Muscle layer of colon (tissue), 2 donors: ENCODE results near the gene MYH3.
"Not testable (repeated sequence)": the region's sequence is repeated elsewhere in the genome, so short reads cannot be mapped to it uniquely, and the experiment has no call there.

ENCODE experiments used
- H3K27ac ChIP-seq: one replicate; pipeline ENCODE4 v1.7.0; 2013; ENCODE audit warnings: low read depth, mild to moderate bottlenecking, low read length, moderate library complexity
- H3K27me3 ChIP-seq, 2 donors: one replicate each; pipeline ENCODE4 v1.7.0; 2013; ENCODE audit warnings: low read length in 2 of 2, mild to moderate bottlenecking in 2 of 2; ENCODE audit not compliant: insufficient read depth in 2 of 2, control insufficient read depth in 1 of 2
- H3K36me3 ChIP-seq: one replicate; pipeline ENCODE4 v1.7.0; 2013; ENCODE audit warnings: mild to moderate bottlenecking, low read length; ENCODE audit not compliant: insufficient read depth
- H3K4me1 ChIP-seq: one replicate; pipeline ENCODE4 v1.7.0; 2013; ENCODE audit warnings: mild to moderate bottlenecking, low read length; ENCODE audit not compliant: insufficient read depth
- H3K4me3 ChIP-seq, 2 donors: one replicate each; pipeline ENCODE4 v1.7.0; 2013; ENCODE audit warnings: low read length in 2 of 2, low read depth in 1 of 2, mild to moderate bottlenecking in 1 of 2, moderate library complexity in 1 of 2
- H3K9ac ChIP-seq: one replicate; pipeline ENCODE4 v1.7.0; 2013; ENCODE audit warnings: low read length
- H3K9me3 ChIP-seq: one replicate; pipeline ENCODE4 v1.7.0; 2013; ENCODE audit warnings: mild to moderate bottlenecking, low read length
- donor health status: abdominal sarcoma.
- donor health status: Adenocarcinoma of cecum.

Gene MYH3

DNA sequence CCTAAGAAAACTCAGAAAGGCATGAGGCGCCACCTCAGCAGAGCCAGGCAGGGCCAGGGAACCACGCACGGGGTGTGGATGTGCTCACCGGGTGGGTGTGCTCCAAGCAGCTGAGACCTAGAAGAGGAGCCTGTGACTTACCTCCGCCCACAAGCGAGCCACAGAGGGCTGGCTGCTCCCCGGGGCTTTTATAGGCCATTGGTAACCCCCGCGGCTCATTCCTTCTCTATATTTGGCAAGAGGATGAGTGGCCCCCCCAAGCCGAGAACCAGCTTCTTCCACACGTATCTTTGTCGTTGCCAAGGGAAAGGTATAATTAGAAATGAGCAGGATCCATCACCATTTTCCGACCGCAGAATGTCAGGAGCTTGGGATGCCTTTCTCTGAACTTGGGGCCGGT lies at the start of gene MYH3:
Gene MYH3 (minus strand): TSS at position 162 of the 400 bp plus-strand sequence. CDS start 2,245 bp downstream, outside the sequence.
- Histone ChIP-seq H3K27ac (no peak within 1 kb of the TSS), H3K4me1 (no peaks in the 10 kb centered on the region), H3K9me3 (no peaks in the 10 kb centered on the region), H3K27me3 (no peaks in the 10 kb centered on the region), H3K4me3 (no peak within 1 kb of the TSS), H3K36me3 (peaks cover 5% of the 10 kb centered on the region), H3K9ac (no peak within 1 kb of the TSS)

DNA sequence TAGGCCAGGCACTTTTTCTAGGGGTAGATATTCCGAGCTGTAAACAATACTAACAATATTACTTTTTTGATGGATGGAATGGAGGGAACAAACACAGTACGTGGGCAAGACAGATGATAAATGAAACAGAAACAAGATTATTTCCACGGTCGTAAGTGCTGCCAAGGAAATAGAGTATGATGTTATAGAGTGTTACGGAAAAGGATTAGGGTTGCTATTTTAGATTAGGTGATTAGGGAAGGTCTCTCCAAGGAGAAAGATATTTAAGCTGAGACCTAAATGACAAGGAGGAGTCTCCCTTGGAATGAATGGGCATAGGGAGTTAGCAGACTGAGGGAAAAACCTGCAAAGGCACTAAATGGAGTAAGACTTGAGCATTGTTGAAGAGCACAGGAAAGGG lies 48.6 kb upstream of the MYH3 start:
- H3K36me3 ChIP-seq: peaks cover 51% of the 10 kb centered on the region
- no peak overlapping the region for H3K9ac ChIP-seq
- H3K9me3 ChIP-seq: no peaks in the 10 kb centered on the region
- no peak overlapping the region for H3K27ac ChIP-seq
- H3K4me3 ChIP-seq: no peak overlapping the region
- H3K4me1 ChIP-seq: no peaks in the 10 kb centered on the region
- H3K27me3 ChIP-seq: no peaks in the 10 kb centered on the region

DNA sequence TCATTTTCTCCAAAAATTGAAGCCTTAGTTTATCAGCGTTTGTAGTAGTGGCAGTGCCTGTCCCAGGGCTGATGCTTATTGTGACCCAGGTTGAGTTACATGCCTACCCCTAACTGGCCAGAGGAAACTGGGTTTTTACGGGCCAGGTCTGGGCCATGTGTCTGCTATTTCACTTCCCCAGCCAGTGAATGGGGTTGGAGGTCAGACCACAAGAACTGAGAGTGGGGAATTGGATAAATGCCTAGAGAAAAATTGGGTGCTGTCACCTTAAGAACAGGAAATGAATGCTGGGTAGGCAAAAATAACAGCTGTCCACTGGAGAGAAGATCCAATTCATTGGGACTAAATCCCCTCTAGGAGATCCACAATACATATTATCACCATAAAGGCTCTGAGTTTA lies 45.5 kb upstream of the MYH3 start:
- H3K27me3 ChIP-seq: no peaks in the 10 kb centered on the region

DNA sequence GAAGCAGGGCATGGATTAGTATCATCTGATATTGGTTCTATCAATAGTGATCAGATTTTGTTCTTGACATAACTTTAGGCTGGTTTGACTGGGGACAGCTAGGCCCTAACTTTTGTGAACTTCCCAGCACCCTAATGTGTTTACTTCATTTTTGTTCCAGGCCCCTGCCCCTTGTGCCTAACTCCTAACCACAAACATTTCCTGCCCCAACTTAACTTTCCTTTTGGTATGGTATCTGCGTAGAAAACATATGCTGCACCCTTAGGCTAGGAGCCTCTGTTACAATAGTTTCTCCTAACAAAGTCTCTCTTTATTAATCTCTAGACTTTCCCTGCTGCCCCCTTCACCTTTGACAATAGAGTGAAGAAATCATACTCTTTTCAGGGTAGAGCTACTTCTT lies 42.7 kb upstream of the MYH3 start:
- Histone ChIP-seq H3K9ac (no peak overlapping the region), H3K4me3 (no peak overlapping the region), H3K27me3 (no peaks in the 10 kb centered on the region), H3K36me3 (peaks cover 7% of the 10 kb centered on the region), H3K9me3 (no peaks in the 10 kb centered on the region), H3K4me1 (peaks cover 12% of the 10 kb centered on the region), H3K27ac (no peak overlapping the region)

More for the DNA sequence above, 45.5 kb upstream of the MYH3 start:
- H3K4me3 ChIP-seq: no peak overlapping the region
- H3K4me1 ChIP-seq: peaks cover 6% of the 10 kb centered on the region
- H3K36me3 ChIP-seq: peaks cover 25% of the 10 kb centered on the region
- no peak overlapping the region for H3K27ac ChIP-seq
- H3K9me3 ChIP-seq: no peaks in the 10 kb centered on the region
- no peak overlapping the region for H3K9ac ChIP-seq

DNA sequence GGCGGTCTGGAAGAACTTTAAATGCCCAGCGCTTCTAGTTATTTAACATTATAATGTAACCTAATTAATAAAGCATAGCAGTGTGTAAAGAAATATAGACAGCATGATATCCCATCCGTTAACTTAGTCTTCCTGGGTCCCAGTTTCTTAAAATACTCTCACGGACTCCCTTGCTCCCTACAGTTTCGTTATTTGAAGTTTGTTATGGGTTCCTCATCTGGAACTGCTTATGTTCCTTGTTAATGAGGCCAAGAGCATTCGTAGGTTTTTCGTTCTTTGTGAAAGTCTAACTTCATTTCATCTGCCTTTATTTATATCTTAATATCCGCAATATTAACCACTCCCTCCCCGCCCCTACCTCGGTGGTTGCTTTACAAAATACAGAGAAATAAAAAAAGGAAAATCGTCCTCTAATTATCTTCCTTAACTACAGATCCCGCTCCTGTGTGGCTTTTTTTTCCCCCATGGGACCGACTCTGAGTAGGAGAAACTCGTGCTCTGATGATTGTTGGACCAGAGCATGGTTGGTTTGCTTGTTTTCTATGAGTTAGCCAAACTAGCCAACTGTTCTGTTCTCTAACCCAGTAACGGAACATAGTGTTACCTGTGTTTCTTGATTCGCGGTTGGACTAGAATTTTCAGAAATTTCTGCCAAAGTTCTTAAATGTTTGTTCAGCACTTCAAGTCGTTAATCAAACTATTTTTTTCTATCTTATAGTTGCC lies 41.1 kb upstream of the MYH3 start:
- peak overlapping the region; percentile 83 for H3K9ac ChIP-seq
- H3K4me3 ChIP-seq: peak overlapping the region; percentile 72 to 93
- H3K4me1 ChIP-seq: peaks cover 12% of the 10 kb centered on the region
- no peaks in the 10 kb centered on the region for H3K27me3 ChIP-seq
- H3K9me3 ChIP-seq: no peaks in the 10 kb centered on the region
- H3K27ac ChIP-seq: peak overlapping the region; percentile 85
- H3K36me3 ChIP-seq: peaks cover 8% of the 10 kb centered on the region

DNA sequence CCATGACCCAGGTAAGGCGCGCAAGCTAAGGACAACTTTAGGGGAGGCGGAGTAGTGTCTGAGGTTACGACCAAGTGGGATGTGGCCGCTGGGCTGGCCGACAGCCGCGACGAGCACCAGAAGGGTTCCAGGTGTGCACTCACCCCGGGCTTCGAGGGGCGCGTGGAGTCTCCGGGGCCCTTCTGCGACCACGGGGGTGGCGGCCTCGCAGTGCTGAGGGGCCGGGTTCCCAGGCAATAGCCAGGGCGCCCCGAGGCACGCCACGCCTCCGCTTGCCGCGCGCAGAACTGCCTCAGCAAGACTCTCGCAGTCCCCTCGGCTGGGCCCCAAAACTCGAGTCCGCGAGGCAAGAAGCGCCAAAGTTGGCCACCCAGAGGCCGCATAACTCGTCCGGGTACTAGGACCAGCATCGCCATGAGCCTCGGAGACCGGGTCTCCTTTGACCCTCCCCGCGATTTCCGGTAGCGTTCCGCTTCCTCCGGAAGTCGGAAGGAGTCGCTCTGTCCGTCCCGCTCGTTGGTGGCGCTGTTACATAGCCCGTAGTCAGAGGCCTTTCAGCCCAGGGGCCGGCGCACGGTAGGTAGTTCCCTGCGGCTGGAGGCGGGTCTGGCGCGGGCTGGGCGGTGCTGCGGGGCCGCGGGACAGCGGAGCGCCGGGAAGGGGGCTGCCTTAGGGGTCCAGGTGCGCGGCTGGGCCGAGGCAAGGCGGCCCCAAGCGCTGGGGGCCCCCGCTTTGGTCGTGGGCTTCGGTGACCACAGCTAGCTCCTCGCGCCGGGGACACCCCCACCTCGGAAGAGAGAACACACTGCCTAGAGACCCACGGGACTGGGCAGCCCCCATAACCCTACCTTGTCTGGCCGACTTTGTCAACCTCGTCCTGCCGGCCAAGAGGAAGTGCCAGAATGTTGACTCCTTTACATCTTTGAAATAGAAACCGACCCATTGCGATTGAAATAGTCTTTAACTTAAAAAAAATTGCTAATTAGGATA lies 40.3 kb upstream of the MYH3 start, which contains the start of the genes ADPRM and SCO1:
Gene ADPRM (plus strand): TSS at position 503 of the 990 bp plus-strand sequence. CDS start 7,333 bp downstream, outside the sequence.
Gene SCO1 (minus strand): TSS at position 442 of the 990 bp plus-strand sequence. CDS start 26 bp downstream, at position 416.
- H3K9me3 ChIP-seq: no peaks in the 10 kb centered on the region
- peaks cover 17% of the 10 kb centered on the region for H3K36me3 ChIP-seq
- H3K27ac ChIP-seq: peak within 1 kb of the TSS; percentile 85
- H3K9ac ChIP-seq: peak within 1 kb of the TSS; percentile 83
- no peaks in the 10 kb centered on the region for H3K27me3 ChIP-seq
- peak within 1 kb of the TSS; percentile 72 to 93 for H3K4me3 ChIP-seq
- peaks cover 12% of the 10 kb centered on the region for H3K4me1 ChIP-seq

DNA sequence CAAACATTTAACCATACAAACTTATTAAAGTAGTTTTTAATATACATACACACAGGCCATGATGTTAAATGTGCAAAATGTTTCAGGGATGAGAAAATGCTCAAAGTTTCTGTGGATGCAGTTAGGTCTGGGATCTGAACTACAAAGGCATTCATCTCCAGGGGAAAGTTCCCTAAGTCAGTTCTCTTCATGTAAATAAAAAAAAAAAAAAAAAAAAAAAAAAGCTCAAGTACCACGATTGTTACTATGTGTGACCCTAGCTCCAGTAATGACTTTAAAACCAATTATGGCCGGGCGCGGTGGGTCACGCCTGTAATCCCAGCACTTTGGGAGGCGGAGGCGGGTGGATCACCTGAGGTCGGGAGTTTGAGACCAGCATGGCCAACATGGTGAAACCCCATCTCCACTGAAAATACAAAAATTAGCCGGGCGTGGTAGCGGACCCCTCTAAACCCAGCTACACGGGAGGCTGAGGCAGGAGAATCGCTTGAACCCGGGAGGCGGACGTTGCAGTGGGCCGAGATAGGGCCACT lies 38.8 kb upstream of the MYH3 start:
- H3K9ac ChIP-seq, H3K27ac ChIP-seq, H3K27me3 ChIP-seq, H3K4me3 ChIP-seq, H3K9me3 ChIP-seq: not testable (repeated sequence)
- H3K4me1 ChIP-seq: peaks cover 12% of the 10 kb centered on the region
- peaks cover 31% of the 10 kb centered on the region for H3K36me3 ChIP-seq

DNA sequence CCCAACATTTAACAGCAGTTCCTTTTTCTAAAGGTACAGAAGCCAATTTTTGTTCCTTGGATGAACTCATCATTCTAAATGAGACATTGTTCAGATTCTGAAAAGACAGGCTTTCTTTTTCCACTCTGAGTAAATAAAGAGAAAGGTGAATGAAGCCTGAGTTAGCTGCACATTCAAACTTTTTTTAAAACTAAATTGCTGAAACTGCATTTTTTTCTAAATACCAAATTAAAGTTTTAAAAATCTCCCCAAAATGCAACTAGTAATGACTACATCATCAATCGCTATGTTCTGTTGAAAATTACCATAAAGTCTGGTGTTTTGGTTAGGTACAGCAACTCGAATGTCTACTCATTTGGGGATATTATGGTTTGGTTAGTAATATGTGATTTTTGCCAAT lies 30.4 kb upstream of the MYH3 start:
- Histone ChIP-seq H3K4me1 (no peaks in the 10 kb centered on the region), H3K4me3 (no peak overlapping the region), H3K36me3 (peaks cover 59% of the 10 kb centered on the region), H3K9ac (no peak overlapping the region), H3K9me3 (no peaks in the 10 kb centered on the region), H3K27me3 (no peaks in the 10 kb centered on the region), H3K27ac (no peak overlapping the region)

DNA sequence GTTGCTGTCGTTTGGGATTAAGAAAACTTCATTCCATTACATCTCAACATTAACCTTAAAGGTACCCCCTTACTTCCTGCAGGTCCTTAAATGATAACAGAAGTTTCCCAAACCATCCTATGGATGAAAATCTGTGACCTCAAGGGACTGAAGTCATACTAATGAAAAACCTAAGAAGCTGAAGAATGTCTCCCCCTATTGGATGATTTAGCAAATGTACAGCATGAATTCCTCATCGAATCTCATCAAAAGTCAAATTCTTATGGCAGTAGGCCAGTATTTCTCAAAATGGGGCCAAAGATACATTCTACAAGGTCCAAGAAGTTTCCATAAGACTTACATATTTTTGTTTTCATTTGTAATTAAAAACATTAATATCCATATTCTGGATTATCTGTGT lies 26.7 kb upstream of the MYH3 start:
- Histone ChIP-seq H3K27me3 (no peaks in the 10 kb centered on the region), H3K4me1 (peaks cover 8% of the 10 kb centered on the region), H3K36me3 (peaks cover 51% of the 10 kb centered on the region), H3K9ac (no peak overlapping the region), H3K27ac (no peak overlapping the region), H3K4me3 (no peak overlapping the region), H3K9me3 (no peaks in the 10 kb centered on the region)

DNA sequence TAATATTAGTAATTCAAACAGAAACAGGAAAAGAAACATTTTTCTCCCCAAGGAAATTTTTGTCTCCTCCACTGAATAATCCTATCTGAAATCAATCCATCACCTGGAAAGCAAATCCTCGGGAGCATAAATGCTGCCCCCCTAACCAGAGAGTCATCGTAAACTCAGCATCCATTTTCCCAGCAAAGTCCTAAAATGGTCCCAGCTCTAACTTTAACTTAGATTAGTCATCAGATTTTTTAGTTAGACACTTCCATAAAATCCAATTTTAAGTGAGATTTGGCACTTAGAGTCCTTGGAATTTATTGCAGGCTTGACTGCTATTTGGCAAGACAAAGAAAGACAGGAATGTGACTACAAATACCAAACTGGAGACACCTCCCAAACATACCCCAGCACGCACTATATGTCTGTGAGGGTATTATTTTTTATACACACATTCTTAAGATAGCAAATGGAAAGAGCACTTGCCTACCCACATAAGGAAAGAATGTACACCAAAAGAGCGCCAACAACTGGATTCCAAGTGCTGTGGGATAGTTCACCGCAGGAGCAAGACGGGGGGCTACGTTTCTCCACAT lies 24.8 kb upstream of the MYH3 start:
- Histone ChIP-seq H3K27ac (no peak overlapping the region), H3K36me3 (peaks cover 54% of the 10 kb centered on the region), H3K4me1 (peaks cover 8% of the 10 kb centered on the region)

DNA sequence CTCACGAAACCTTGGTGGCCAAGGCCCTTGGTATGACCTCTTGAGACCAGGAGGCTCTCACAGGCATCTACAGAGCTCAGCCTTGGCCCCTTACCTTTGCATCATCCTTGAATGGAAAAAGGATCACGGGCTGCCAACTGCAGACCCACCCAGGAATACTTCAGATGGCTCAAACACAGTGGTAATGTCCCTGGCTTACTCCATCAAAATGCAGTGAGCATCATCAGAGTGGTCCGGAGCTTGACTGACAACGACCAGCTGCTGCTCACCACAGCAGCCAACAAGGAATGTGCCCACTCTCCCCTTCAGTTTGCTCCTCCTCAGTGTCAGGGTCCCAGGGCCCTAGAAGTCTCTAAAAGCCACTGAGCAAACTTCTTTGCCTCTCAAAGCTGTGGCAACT lies 17.6 kb upstream of the MYH3 start:
- Histone ChIP-seq H3K27me3 (no peaks in the 10 kb centered on the region), H3K36me3 (peaks cover 25% of the 10 kb centered on the region), H3K9ac (no peak overlapping the region), H3K4me3 (no peak overlapping the region), H3K9me3 (no peaks in the 10 kb centered on the region), H3K4me1 (no peaks in the 10 kb centered on the region), H3K27ac (no peak overlapping the region)

More for the DNA sequence above, 24.8 kb upstream of the MYH3 start:
- Histone ChIP-seq H3K4me3 (no peak overlapping the region), H3K27me3 (no peaks in the 10 kb centered on the region), H3K9me3 (no peaks in the 10 kb centered on the region), H3K9ac (no peak overlapping the region)
